D721Med (cell line): ENCODE data around the gene IRAK1BP1.

Experiments
- DNase-seq: peaks from one replicate; pipeline ENCODE4 v3.0.0; 2011; ENCODE audit warnings: low spot score; ENCODE audit not compliant: insufficient read length
- FAIRE-seq: peaks from 2 replicates; lab custom pipeline; 2011; peaks lifted over from hg19 to GRCh38; lab: Jason Lieb, UNC
- CTCF ChIP-seq: IDR thresholded peaks from 2 replicates; pipeline ENCODE4 v1.5.1; 2012; ENCODE audit warnings: mild to moderate bottlenecking, control low read depth; ENCODE audit not compliant: insufficient read depth; ENCODE audit errors: missing control alignments

Gene IRAK1BP1

GRCh38 chr6:78867370-78868040 is at the start of gene IRAK1BP1:
Gene IRAK1BP1 (plus strand): TSS chr6:78867551. CDS start chr6:78867577, 26 bp downstream.
- FAIRE-seq: no peak
- DNase-seq: peak; percentile 72
- no peak for TF ChIP-seq CTCF

- TF ChIP-seq CTCF: no peak
- no peak for DNase-seq
- FAIRE-seq: no peak
Observed at GRCh38 chr6:78824045-78824444, 43.3 kb upstream of the IRAK1BP1 start.

- TF ChIP-seq CTCF: no peak
- DNase-seq: no peak
- FAIRE-seq: no peak
Observed at GRCh38 chr6:78829407-78829806, 37.9 kb upstream of the IRAK1BP1 start.

- no peak for DNase-seq
- FAIRE-seq: no peak
- TF ChIP-seq CTCF: no peak
Observed at GRCh38 chr6:78830805-78831204, 36.5 kb upstream of the IRAK1BP1 start.

GRCh38 chr6:78831492-78831891 is 35.9 kb upstream of the IRAK1BP1 start:
- no peak for FAIRE-seq
- no peak for DNase-seq
- no peak for TF ChIP-seq CTCF

GRCh38 chr6:78832091-78832808 is 35.1 kb upstream of the IRAK1BP1 start:
- FAIRE-seq (no peak), DNase-seq (no peak)
- TF ChIP-seq CTCF: no peak

GRCh38 chr6:78835817-78836216 is 31.5 kb upstream of the IRAK1BP1 start:
- no peak for DNase-seq
- TF ChIP-seq CTCF: peak; percentile 45
- no peak for FAIRE-seq
